Mesothelial cell of epicardium (in vitro differentiated cells): ENCODE results near the gene PLA2G4C. TPM values are rescaled to one million over a fixed set of nuclear protein-coding genes. Genes with fewer than 3 reads are reported as not detected.
"Not testable (repeated sequence)": the region's sequence is repeated elsewhere in the genome, so short reads cannot be mapped to it uniquely, and the experiment has no call there.

ENCODE experiments used
- DNase-seq, 2 experiments: peaks; one replicate each; pipeline ENCODE4 v3.0.0; 2021; ENCODE audit warnings: low spot score in 2 of 2; ENCODE audit not compliant: unreplicated experiment in 2 of 2
- H3K27ac Mint-ChIP-seq: 2 replicates; pipeline ENCODE4 v1.8.0; 2021; ENCODE audit warnings: mixed read lengths
- H3K27me3 Mint-ChIP-seq: 2 replicates; pipeline ENCODE4 v1.8.0; 2021; ENCODE audit warnings: low read depth, mixed read lengths
- H3K36me3 Mint-ChIP-seq: 2 replicates; pipeline ENCODE4 v1.8.0; 2021; ENCODE audit warnings: mixed read lengths
- H3K4me1 Mint-ChIP-seq: 2 replicates; pipeline ENCODE4 v1.8.0; 2021; ENCODE audit warnings: mixed read lengths
- H3K4me3 Mint-ChIP-seq: 2 replicates; pipeline ENCODE4 v1.8.0; 2021; ENCODE audit warnings: mild to moderate bottlenecking, moderate library complexity, mixed read lengths
- H3K9me3 Mint-ChIP-seq: 2 replicates; pipeline ENCODE4 v1.8.0; 2021; ENCODE audit warnings: mixed read lengths
- CTCF ChIP-seq: fragments of 200-600 bp; sonication (generic); IDR thresholded peaks from one replicate; pipeline ENCODE4 v1.5.0; 2021; ENCODE audit warnings: antibody characterized with exemption; ENCODE audit not compliant: unreplicated experiment
- total RNA-seq: library from RNA; stranded (reverse); gene quantifications from 3 replicates; pipeline ENCODE4 v1.2.1, GENCODE V29; 2021

Gene PLA2G4C
- total RNA-seq, 1 donor from 2014 or later: 2.5 TPM

- H3K4me3 Mint-ChIP-seq: no peak overlapping the region
- no peak for DNase-seq
Observed at GRCh38 chr19:48081106-48081505, 29.5 kb downstream of the PLA2G4C start.

GRCh38 chr19:48070177-48070769 is 40.3 kb downstream of the PLA2G4C start:
- H3K4me3 Mint-ChIP-seq, H3K9me3 Mint-ChIP-seq, H3K4me1 Mint-ChIP-seq, H3K36me3 Mint-ChIP-seq, H3K27me3 Mint-ChIP-seq, H3K27ac Mint-ChIP-seq, DNase-seq: not testable (repeated sequence)

More at GRCh38 chr19:48081106-48081505, 29.5 kb downstream of the PLA2G4C start:
- no peak for TF ChIP-seq CTCF
- H3K27ac Mint-ChIP-seq: no peak overlapping the region
- no peaks in the 10 kb centered on the region for H3K9me3 Mint-ChIP-seq
- H3K36me3 Mint-ChIP-seq: no peaks in the 10 kb centered on the region
- peaks cover 15% of the 10 kb centered on the region for H3K27me3 Mint-ChIP-seq
- no peaks in the 10 kb centered on the region for H3K4me1 Mint-ChIP-seq

- no peaks in the 10 kb centered on the region for H3K36me3 Mint-ChIP-seq
- no peak for DNase-seq
- TF ChIP-seq CTCF: no peak
- H3K4me1 Mint-ChIP-seq: no peaks in the 10 kb centered on the region
- no peak overlapping the region for H3K27ac Mint-ChIP-seq
- H3K4me3 Mint-ChIP-seq: no peak overlapping the region
- H3K27me3 Mint-ChIP-seq: peaks cover 5% of the 10 kb centered on the region
- H3K9me3 Mint-ChIP-seq: no peaks in the 10 kb centered on the region
Observed at GRCh38 chr19:48069435-48069834, 41.2 kb downstream of the PLA2G4C start.

GRCh38 chr19:48064509-48064908 is 46.1 kb downstream of the PLA2G4C start:
- Mint-ChIP-seq H3K4me3 (no peak overlapping the region), H3K27ac (no peak overlapping the region), H3K4me1 (no peaks in the 10 kb centered on the region), H3K9me3 (no peaks in the 10 kb centered on the region), H3K36me3 (no peaks in the 10 kb centered on the region), H3K27me3 (peaks cover 28% of the 10 kb centered on the region)
- DNase-seq: no peak
- TF ChIP-seq CTCF: no peak

- TF ChIP-seq CTCF: no peak
- DNase-seq: no peak
- H3K4me3 Mint-ChIP-seq: no peak overlapping the region
- H3K4me1 Mint-ChIP-seq: no peaks in the 10 kb centered on the region
- H3K27ac Mint-ChIP-seq: no peak overlapping the region
- peaks cover 29% of the 10 kb centered on the region for H3K27me3 Mint-ChIP-seq
- no peaks in the 10 kb centered on the region for H3K9me3 Mint-ChIP-seq
- no peaks in the 10 kb centered on the region for H3K36me3 Mint-ChIP-seq
Observed at GRCh38 chr19:48061401-48062344, 48.9 kb downstream of the PLA2G4C start.

- no peak for TF ChIP-seq CTCF
- H3K4me1 Mint-ChIP-seq: no peaks in the 10 kb centered on the region
- no peak overlapping the region for H3K27ac Mint-ChIP-seq
- H3K36me3 Mint-ChIP-seq: no peaks in the 10 kb centered on the region
- no peak for DNase-seq
- peaks cover 32% of the 10 kb centered on the region for H3K27me3 Mint-ChIP-seq
- no peaks in the 10 kb centered on the region for H3K9me3 Mint-ChIP-seq
- H3K4me3 Mint-ChIP-seq: no peak overlapping the region
Observed at GRCh38 chr19:48060381-48060780, 50.2 kb downstream of the PLA2G4C start.
